ENCODE measurements around the gene PDE8B. TPM values are rescaled to one million over a fixed set of nuclear protein-coding genes. Genes with fewer than 3 reads are reported as not detected.
A peak's percentile ranks its signal among the peaks of the same experiment; 100 is the strongest.

PDE8B gene
- total RNA-seq, 2 donors from 2014 or later = 0.89 to 1.4 TPM

- intact Hi-C loops (cut with DNase I, micrococcal nuclease) = no loop called here
- ATAC-seq = no peak
- no peak for DNase-seq
Measured at GRCh38 chr5:77413049-77413448, 202.6 kb downstream of the PDE8B start.

- no peak for DNase-seq
- ATAC-seq = no peak
- intact Hi-C loops (cut with DNase I, micrococcal nuclease) = no loop called here
Measured at GRCh38 chr5:77418162-77418561, 207.7 kb downstream of the PDE8B start.

- ATAC-seq = peak; percentile 23
- intact Hi-C loops (cut with DNase I, micrococcal nuclease) = no loop called here
- DNase-seq = no peak
Measured at GRCh38 chr5:77418601-77419581, 208.4 kb downstream of the PDE8B start.

GRCh38 chr5:77419644-77420582 is 209.4 kb downstream of the PDE8B start:
- intact Hi-C loops (cut with DNase I, micrococcal nuclease) = no loop called here
- DNase-seq = no peak
- ATAC-seq = peak; percentile 84

GRCh38 chr5:77420940-77421339 is 210.5 kb downstream of the PDE8B start:
- intact Hi-C loops (cut with DNase I, micrococcal nuclease) = no loop called here
- no peak for DNase-seq
- ATAC-seq = peak; percentile 66

- intact Hi-C loops (cut with DNase I, micrococcal nuclease) = no loop called here
Measured at GRCh38 chr5:77423022-77423750, 212.7 kb downstream of the PDE8B start.

GRCh38 chr5:77424921-77425320 is 214.4 kb downstream of the PDE8B start:
- ATAC-seq (no peak), DNase-seq (no peak)
- intact Hi-C loops (cut with DNase I, micrococcal nuclease) = no loop called here

More at GRCh38 chr5:77423022-77423750, 212.7 kb downstream of the PDE8B start:
- DNase-seq (no peak), ATAC-seq (no peak)

- intact Hi-C loops (cut with DNase I, micrococcal nuclease) = no loop called here
- ATAC-seq (no peak), DNase-seq (no peak)
Measured at GRCh38 chr5:77425420-77425819, 214.9 kb downstream of the PDE8B start.

GRCh38 chr5:77425998-77426659 is 215.6 kb downstream of the PDE8B start:
- intact Hi-C loops (cut with DNase I, micrococcal nuclease) = no loop called here
- no peak for ATAC-seq
- DNase-seq = no peak

- ATAC-seq (no peak), DNase-seq (no peak)
- intact Hi-C loops (cut with DNase I, micrococcal nuclease) = no loop called here
Measured at GRCh38 chr5:77426670-77427069, 216.2 kb downstream of the PDE8B start.

- DNase-seq = no peak
- no peak for ATAC-seq
- intact Hi-C loops (cut with DNase I, micrococcal nuclease) = no loop called here
Measured at GRCh38 chr5:77427998-77428397, 217.5 kb downstream of the PDE8B start.

GRCh38 chr5:77428526-77428925 is 218.0 kb downstream of the PDE8B start:
- ATAC-seq = no peak
- no peak for DNase-seq
- intact Hi-C loops (cut with DNase I, micrococcal nuclease) = no loop called here

GRCh38 chr5:77430726-77431125 is 220.2 kb downstream of the PDE8B start:
- intact Hi-C loops (cut with DNase I, micrococcal nuclease) = loop anchor here in 1 of 2 donors (10.0 kb wide), 1 partner anchor 286 kb away; no protein-coding TSS in a partner anchor
- DNase-seq = no peak
- no peak for ATAC-seq

GRCh38 chr5:77431286-77431685 is 220.8 kb downstream of the PDE8B start:
- intact Hi-C loops (cut with DNase I, micrococcal nuclease) = loop anchor here in 1 of 2 donors (10.0 kb wide), 1 partner anchor 286 kb away; no protein-coding TSS in a partner anchor
- ATAC-seq (no peak), DNase-seq (no peak)

GRCh38 chr5:77431719-77432118 is 221.2 kb downstream of the PDE8B start:
- intact Hi-C loops (cut with DNase I, micrococcal nuclease) = loop anchor here in 1 of 2 donors (10.0 kb wide), 1 partner anchor 287 kb away; no protein-coding TSS in a partner anchor
- DNase-seq (no peak), ATAC-seq (no peak)

- ATAC-seq (peak; percentile 46), DNase-seq (no peak)
- intact Hi-C loops (cut with DNase I, micrococcal nuclease) = loop anchor here in 1 of 2 donors (10.0 kb wide), 1 partner anchor 292 kb away; no protein-coding TSS in a partner anchor
Measured at GRCh38 chr5:77437194-77437593, 226.7 kb downstream of the PDE8B start.

GRCh38 chr5:77438071-77438470 is 227.6 kb downstream of the PDE8B start:
- ATAC-seq (no peak), DNase-seq (no peak)
- intact Hi-C loops (cut with DNase I, micrococcal nuclease) = loop anchor here in 1 of 2 donors (10.0 kb wide), 1 partner anchor 293 kb away; no protein-coding TSS in a partner anchor

- intact Hi-C loops (cut with DNase I, micrococcal nuclease) = no loop called here
- ATAC-seq = no peak
- DNase-seq = no peak
Measured at GRCh38 chr5:77443670-77444069, 233.2 kb downstream of the PDE8B start.

All from left colon (tissue), 2 donors.